Endothelial cell of umbilical vein (primary cell): ENCODE measurements around the gene ST3GAL5. TPM values are rescaled to one million over a fixed set of nuclear protein-coding genes. Genes with fewer than 3 reads are reported as not detected.

Experiments
- BruUV-seq: library from RNA; stranded (reverse); fragments of 400-500 nt; replicated peaks from 2 replicates; lab custom pipeline; 2021; lab: Mats Ljungman, UMichigan
- CTCF ChIA-PET: fragments of 300-600, 350-600 bp; sonication (Branson Sonifier 250); formaldehyde crosslinking; loops from one replicate; lab custom pipeline; 2021; ENCODE audit warnings: antibody characterized with exemption, inconsistent platforms; lab: Charles Lee
- POLR2A ChIA-PET: fragments of 300-600, 350-600 bp; sonication (Branson Sonifier 250); formaldehyde crosslinking; loops from one replicate; lab custom pipeline; 2021; ENCODE audit warnings: antibody characterized with exemption, inconsistent platforms; lab: Charles Lee
- DNase-seq: peaks from one replicate; pipeline ENCODE4 v3.0.0-alpha.2; 2011; ENCODE audit warnings: low read depth, low spot score
- FAIRE-seq: peaks from 2 replicates; lab custom pipeline; 2011; peaks lifted over from hg19 to GRCh38; lab: Jason Lieb, UNC
- H2AFZ ChIP-seq: 2 replicates; pipeline ENCODE4 v1.6.0; 2012; ENCODE audit warnings: low read depth, low read length, control low read depth, inconsistent platforms
- H3K27ac ChIP-seq: 2 replicates; pipeline ENCODE4 v1.5.1; 2011; ENCODE audit warnings: low read depth, mild to moderate bottlenecking, control low read depth, low read length, moderate library complexity; ENCODE audit not compliant: insufficient read depth
- H3K27me3 ChIP-seq, 2 experiments: 2 replicates each; pipeline versions ENCODE4 v1.6.0 to v1.6.1; 2011; ENCODE audit warnings: low read length in 2 of 2, mixed read lengths in 1 of 2; ENCODE audit not compliant: control insufficient read depth in 2 of 2, insufficient read depth in 2 of 2
- H3K36me3 ChIP-seq, 2 experiments: 2 replicates in 1 of 2; 3 replicates in 1 of 2; pipeline ENCODE4 v1.5.1; 2011; ENCODE audit warnings: low read length in 2 of 2, mild to moderate bottlenecking in 1 of 2, moderate library complexity in 1 of 2; ENCODE audit not compliant: control insufficient read depth in 2 of 2, insufficient read depth in 2 of 2; ENCODE audit errors: extremely low read depth in 1 of 2
- H3K4me1 ChIP-seq: 3 replicates; pipeline ENCODE4 v1.5.1; 2011; ENCODE audit warnings: mild to moderate bottlenecking, low read length; ENCODE audit not compliant: control insufficient read depth, insufficient read depth; ENCODE audit errors: extremely low read depth
- H3K4me2 ChIP-seq: 2 replicates; pipeline ENCODE4 v1.6.1; 2011; ENCODE audit warnings: low read length, control low read depth, mixed read lengths; ENCODE audit not compliant: insufficient read depth
- H3K4me3 ChIP-seq, 3 experiments: fragments of 200-600 bp in 1 of 3; sonication (generic), shearing (Covaris generic) in 1 of 3; replicated peaks in 1 of 3; 2 replicates each; pipeline ENCODE4 v1.5.1; 2011 to 2016; ENCODE audit warnings: control low read depth in 3 of 3, low read length in 3 of 3, mild to moderate bottlenecking in 2 of 3, inconsistent platforms in 1 of 3, low read depth in 1 of 3, moderate library complexity in 1 of 3; ENCODE audit not compliant: insufficient read depth in 1 of 3
- H3K79me2 ChIP-seq: 2 replicates; pipeline ENCODE4 v1.6.0; 2012; ENCODE audit warnings: low read length, inconsistent platforms; ENCODE audit not compliant: control insufficient read depth, insufficient read depth
- H3K9ac ChIP-seq: replicated peaks from 2 replicates; pipeline ENCODE3; 2011; ENCODE audit warnings: low read length, control low read depth; ENCODE audit not compliant: insufficient read depth; ENCODE audit errors: extremely low read depth
- H3K9me1 ChIP-seq: replicated peaks from 3 replicates; pipeline ENCODE4 v1.6.0; 2011; ENCODE audit warnings: mild to moderate bottlenecking, low read length; ENCODE audit not compliant: control insufficient read depth, insufficient read depth; ENCODE audit errors: extremely low read depth
- H3K9me3 ChIP-seq: replicated peaks from 2 replicates; pipeline ENCODE4 v1.5.1; 2012; ENCODE audit warnings: low read length, inconsistent platforms; ENCODE audit not compliant: control insufficient read depth, insufficient read depth
- H4K20me1 ChIP-seq: replicated peaks from 2 replicates; pipeline ENCODE3; 2011; ENCODE audit warnings: mild to moderate bottlenecking, low read length; ENCODE audit not compliant: control insufficient read depth, insufficient read depth; ENCODE audit errors: extremely low read depth
- CTCF ChIP-seq, 2 donors: IDR thresholded peaks; 1 replicate in 1 of 2; 2 replicates in 1 of 2; pipeline ENCODE4 v1.5.1; 2011; ENCODE audit warnings: low read length in 2 of 2, mild to moderate bottlenecking in 2 of 2, moderate library complexity in 2 of 2, control low read depth in 1 of 2, inconsistent platforms in 1 of 2, low read depth in 1 of 2; ENCODE audit not compliant: insufficient read depth in 1 of 2; ENCODE audit errors: extremely low read depth in 1 of 2
- EZH2 ChIP-seq: IDR thresholded peaks from 2 replicates; pipeline ENCODE4 v1.6.1; 2012; ENCODE audit warnings: borderline replicate concordance, low read depth, mild to moderate bottlenecking, moderate library complexity, low read length, inconsistent platforms; ENCODE audit not compliant: severe bottlenecking
- FOS ChIP-seq: IDR thresholded peaks from 2 replicates; pipeline ENCODE4 v1.6.1; 2011; ENCODE audit warnings: mild to moderate bottlenecking, low read length, moderate library complexity, borderline replicate concordance; ENCODE audit not compliant: insufficient read depth
- GATA2 ChIP-seq: IDR thresholded peaks from 2 replicates; pipeline ENCODE4 v1.7.0; 2011; ENCODE audit warnings: low read depth, mild to moderate bottlenecking, moderate library complexity, mixed read lengths, low read length; ENCODE audit not compliant: insufficient read length, insufficient read depth
- JUN ChIP-seq: IDR thresholded peaks from 2 replicates; pipeline ENCODE4 v1.6.1; 2011; ENCODE audit warnings: borderline replicate concordance, low read depth; ENCODE audit not compliant: insufficient read length, insufficient read depth
- MAX ChIP-seq: IDR thresholded peaks from 2 replicates; pipeline ENCODE4 v1.6.1; 2011; ENCODE audit not compliant: insufficient read depth, insufficient read length
- MYC ChIP-seq: IDR thresholded peaks from one replicate; pipeline ENCODE4 v1.6.1; 2011; ENCODE audit warnings: mild to moderate bottlenecking, low read depth, low read length
- POLR2A ChIP-seq: IDR thresholded peaks from 2 replicates; pipeline ENCODE4 v1.6.1; 2012; ENCODE audit warnings: low read depth, mild to moderate bottlenecking, control low read depth, low read length
- POLR2AphosphoS5 ChIP-seq: IDR thresholded peaks from 2 replicates; pipeline ENCODE4 v1.6.1; 2012; ENCODE audit warnings: low read depth, mild to moderate bottlenecking, control low read depth, low read length, moderate library complexity; ENCODE audit not compliant: insufficient read depth
- dilution Hi-C: fragments of 300-500 bp; cut with MboI; formaldehyde crosslinking; loops from one replicate; pipeline ENCODE4 v1.15.0; 2019; ENCODE audit warnings: low sequenced_read_pairs; ENCODE audit not compliant: extremely low pct_ligation_motif_present
- intact Hi-C: fragments of 100-400 bp; cut with micrococcal nuclease; formaldehyde crosslinking; loops from one replicate; pipeline ENCODE4 v1.10.0; 2022
- polyA plus RNA-seq, 4 experiments: library from polyadenylated mRNA; depleted of rRNA in 3 of 4; stranded (reverse) in 3 of 4; unstranded in 1 of 4; fragments of >200 nt; gene quantifications; 2 replicates each; pipeline versions ENCODE4 v1.2.1 to v1.2.3, GENCODE V29; 2011 to 2012; ENCODE audit warnings: missing spikeins in 1 of 4
- total RNA-seq: library from RNA; stranded (reverse); gene quantifications from 2 replicates; pipeline ENCODE4 v1.2.3, GENCODE V29; 2021

ST3GAL5 gene
- total and polyA plus RNA-seq, 2 donors (not counting 3 experiments of a cell fraction or from before 2014, with no cell fraction given): 9.5 to 16.0 TPM

GRCh38 chr2:85787981-85788340 is 100.8 kb downstream of the ST3GAL5 start:
- Histone ChIP-seq H3K27ac (no peak overlapping the region), H3K79me2 (no peaks in the 10 kb centered on the region), H3K36me3 (peaks cover 0 to 3% of the 10 kb centered on the region in 2 experiments), H4K20me1 (no peaks in the 10 kb centered on the region), H3K27me3 (no peaks in the 10 kb centered on the region), H2AFZ (no peak overlapping the region), H3K4me3 (no peak overlapping the region), H3K4me1 (peaks cover 11% of the 10 kb centered on the region), H3K4me2 (no peak overlapping the region), H3K9ac (no peak overlapping the region), H3K9me3 (no peaks in the 10 kb centered on the region), H3K9me1 (no peaks in the 10 kb centered on the region)
- ChIA-PET CTCF (no interaction called here), POLR2A (no interaction called here)
- no TSS peak for BruUV-seq
- intact Hi-C loops: no loop called here
- no peak for DNase-seq
- TF ChIP-seq POLR2A (no peak), GATA2 (no peak), POLR2AphosphoS5 (no peak), MYC (no peak), MAX (no peak), EZH2 (no peak), JUN (no peak), FOS (no peak), CTCF (IDR thresholded peaks at IDR 0.05; ENCODE audit: extremely low read depth in 1 of 2, insufficient read depth in 1 of 2, low read depth in 1 of 2, low read length in 2 of 2) (no peak)
- dilution Hi-C loops: no loop called here
- no peak for FAIRE-seq
